ENCODE results near the gene ITGA3. TPM values are rescaled to one million over a fixed set of nuclear protein-coding genes. Genes with fewer than 3 reads are reported as not detected.

Gene ITGA3
- total and polyA plus RNA-seq, 2 of the 13 experiments (the other 11 are each of a cell fraction or from before 2014, with no cell fraction given) = 0.48 to 0.69 TPM

DNA sequence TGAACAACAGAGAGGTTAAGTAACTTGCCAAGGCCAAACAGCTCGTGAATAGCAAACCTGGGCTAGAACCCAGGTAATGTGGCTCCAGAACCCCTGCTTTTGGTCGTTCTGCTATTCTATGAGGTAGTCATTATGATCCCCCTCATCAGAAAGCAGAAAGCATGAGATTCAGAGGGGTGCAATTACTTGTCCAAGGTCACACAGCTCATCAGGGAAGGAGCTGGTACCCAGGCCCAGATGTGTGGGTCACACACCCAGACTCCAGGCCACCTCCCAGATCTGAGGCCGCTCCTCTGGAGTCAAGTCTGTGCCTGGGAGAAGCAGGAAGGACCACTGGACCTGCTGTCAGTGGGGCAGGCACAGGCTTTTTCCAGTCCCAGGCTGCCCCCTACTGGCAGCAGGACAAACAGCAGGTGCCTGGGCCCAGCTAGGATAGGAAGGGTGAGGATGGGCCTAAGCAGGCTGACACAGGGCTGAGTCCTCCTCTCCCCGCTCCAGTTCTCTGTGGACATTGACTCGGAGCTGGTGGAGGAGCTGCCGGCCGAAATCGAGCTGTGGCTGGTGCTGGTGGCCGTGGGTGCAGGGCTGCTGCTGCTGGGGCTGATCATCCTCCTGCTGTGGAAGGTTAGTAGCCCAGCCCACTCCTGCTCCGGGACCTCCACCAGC is 31.5 kb downstream of the ITGA3 start (continued):
- TF ChIP-seq, protein P1, sequence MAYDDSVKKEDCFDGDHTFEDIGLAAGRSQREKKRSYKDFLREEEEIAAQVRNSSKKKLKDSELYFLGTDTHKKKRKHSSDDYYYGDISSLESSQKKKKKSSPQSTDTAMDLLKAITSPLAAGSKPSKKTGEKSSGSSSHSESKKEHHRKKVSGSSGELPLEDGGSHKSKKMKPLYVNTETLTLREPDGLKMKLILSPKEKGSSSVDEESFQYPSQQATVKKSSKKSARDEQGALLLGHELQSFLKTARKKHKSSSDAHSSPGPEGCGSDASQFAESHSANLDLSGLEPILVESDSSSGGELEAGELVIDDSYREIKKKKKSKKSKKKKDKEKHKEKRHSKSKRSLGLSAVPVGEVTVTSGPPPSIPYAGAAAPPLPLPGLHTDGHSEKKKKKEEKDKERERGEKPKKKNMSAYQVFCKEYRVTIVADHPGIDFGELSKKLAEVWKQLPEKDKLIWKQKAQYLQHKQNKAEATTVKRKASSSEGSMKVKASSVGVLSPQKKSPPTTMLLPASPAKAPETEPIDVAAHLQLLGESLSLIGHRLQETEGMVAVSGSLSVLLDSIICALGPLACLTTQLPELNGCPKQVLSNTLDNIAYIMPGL (CRISPR knock-in tag; IDR thresholded peaks at IDR 0.05; ENCODE audit: borderline replicate concordance in 1 of 2, low read depth in 1 of 2) = peak in 1 of 2 experiments; percentile 69; a peak in 2 of 4 replicates
- TF ChIP-seq, protein P2, sequence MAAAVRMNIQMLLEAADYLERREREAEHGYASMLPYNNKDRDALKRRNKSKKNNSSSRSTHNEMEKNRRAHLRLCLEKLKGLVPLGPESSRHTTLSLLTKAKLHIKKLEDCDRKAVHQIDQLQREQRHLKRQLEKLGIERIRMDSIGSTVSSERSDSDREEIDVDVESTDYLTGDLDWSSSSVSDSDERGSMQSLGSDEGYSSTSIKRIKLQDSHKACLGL (CRISPR knock-in tag; IDR thresholded peaks at IDR 0.05) = 0 out of 2 replicates have a peak, but pooled peaks have one; percentile 31
- TF ChIP-seq AHR (CRISPR knock-in tag; IDR thresholded peaks at IDR 0.05) = no peak
- TF ChIP-seq NRL (CRISPR knock-in tag; IDR thresholded peaks at IDR 0.05; ENCODE audit: borderline replicate concordance) = peak; percentile 57; the same call in 1 of the 2 replicates
- no peak for TF ChIP-seq ZNF839 (CRISPR knock-in tag; IDR thresholded peaks at IDR 0.05; ENCODE audit: borderline replicate concordance)
- no peak for TF ChIP-seq ELF3 (CRISPR knock-in tag; IDR thresholded peaks at IDR 0.05)
- no peak for TF ChIP-seq ZBTB8A (CRISPR knock-in tag; IDR thresholded peaks at IDR 0.05; ENCODE audit: borderline replicate concordance, low read depth)
- TF ChIP-seq STAG1 (CRISPR knock-in tag; IDR thresholded peaks at IDR 0.05) = peak; percentile 97
- TF ChIP-seq THAP11 (CRISPR knock-in tag; IDR thresholded peaks at IDR 0.05) = 0 out of 2 replicates have a peak, but pooled peaks have one; percentile 31
- TF ChIP-seq, protein P3, sequence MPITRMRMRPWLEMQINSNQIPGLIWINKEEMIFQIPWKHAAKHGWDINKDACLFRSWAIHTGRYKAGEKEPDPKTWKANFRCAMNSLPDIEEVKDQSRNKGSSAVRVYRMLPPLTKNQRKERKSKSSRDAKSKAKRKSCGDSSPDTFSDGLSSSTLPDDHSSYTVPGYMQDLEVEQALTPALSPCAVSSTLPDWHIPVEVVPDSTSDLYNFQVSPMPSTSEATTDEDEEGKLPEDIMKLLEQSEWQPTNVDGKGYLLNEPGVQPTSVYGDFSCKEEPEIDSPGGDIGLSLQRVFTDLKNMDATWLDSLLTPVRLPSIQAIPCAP (CRISPR knock-in tag; IDR thresholded peaks at IDR 0.05; ENCODE audit: low read depth) = no peak
- peak; percentile 67; the same call in 1 of the 2 replicates for TF ChIP-seq KDM5B (CRISPR knock-in tag; IDR thresholded peaks at IDR 0.05; ENCODE audit: borderline replicate concordance)
- 0 out of 2 replicates have a peak, but pooled peaks have one; percentile 19 for TF ChIP-seq SPEN (CRISPR knock-in tag; IDR thresholded peaks at IDR 0.05; ENCODE audit: low read depth)
- TF ChIP-seq ARNTL (CRISPR knock-in tag; IDR thresholded peaks at IDR 0.05) = no peak
- no peak for TF ChIP-seq FOXP1 (IDR thresholded peaks at IDR 0.05)
- TF ChIP-seq FOXP1 (CRISPR knock-in tag; IDR thresholded peaks at IDR 0.05) = no peak
- TF ChIP-seq BHLHE40 (IDR thresholded peaks at IDR 0.05; ENCODE audit: low read length) = peak; percentile 11; the same call in 1 of the 2 replicates
- TF ChIP-seq KDM2A (CRISPR knock-in tag; IDR thresholded peaks at IDR 0.05; ENCODE audit: borderline replicate concordance, low read depth) = peak; percentile 58; the same call in 1 of the 2 replicates
- 0 out of 2 replicates have a peak, but pooled peaks have one; percentile 56 for TF ChIP-seq ZNF235 (CRISPR knock-in tag; IDR thresholded peaks at IDR 0.05; ENCODE audit: borderline replicate concordance)
- TF ChIP-seq ZNF468 (CRISPR knock-in tag; IDR thresholded peaks at IDR 0.05) = no peak
- TF ChIP-seq, protein P4, sequence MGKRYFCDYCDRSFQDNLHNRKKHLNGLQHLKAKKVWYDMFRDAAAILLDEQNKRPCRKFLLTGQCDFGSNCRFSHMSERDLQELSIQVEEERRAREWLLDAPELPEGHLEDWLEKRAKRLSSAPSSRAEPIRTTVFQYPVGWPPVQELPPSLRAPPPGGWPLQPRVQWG (CRISPR knock-in tag; IDR thresholded peaks at IDR 0.05; ENCODE audit: borderline replicate concordance, low read depth) = no peak
- peak; percentile 56; the same call in 1 of the 2 replicates for TF ChIP-seq ZNF619 (CRISPR knock-in tag; IDR thresholded peaks at IDR 0.05)
- TF ChIP-seq ZNF256 (CRISPR knock-in tag; conservative IDR thresholded peaks at IDR 0.05) = no peak
- 0 out of 2 replicates have a peak, but pooled peaks have one; percentile 41 for TF ChIP-seq YEATS2 (CRISPR knock-in tag; IDR thresholded peaks at IDR 0.05; ENCODE audit: borderline replicate concordance)
- TF ChIP-seq, protein P5, sequence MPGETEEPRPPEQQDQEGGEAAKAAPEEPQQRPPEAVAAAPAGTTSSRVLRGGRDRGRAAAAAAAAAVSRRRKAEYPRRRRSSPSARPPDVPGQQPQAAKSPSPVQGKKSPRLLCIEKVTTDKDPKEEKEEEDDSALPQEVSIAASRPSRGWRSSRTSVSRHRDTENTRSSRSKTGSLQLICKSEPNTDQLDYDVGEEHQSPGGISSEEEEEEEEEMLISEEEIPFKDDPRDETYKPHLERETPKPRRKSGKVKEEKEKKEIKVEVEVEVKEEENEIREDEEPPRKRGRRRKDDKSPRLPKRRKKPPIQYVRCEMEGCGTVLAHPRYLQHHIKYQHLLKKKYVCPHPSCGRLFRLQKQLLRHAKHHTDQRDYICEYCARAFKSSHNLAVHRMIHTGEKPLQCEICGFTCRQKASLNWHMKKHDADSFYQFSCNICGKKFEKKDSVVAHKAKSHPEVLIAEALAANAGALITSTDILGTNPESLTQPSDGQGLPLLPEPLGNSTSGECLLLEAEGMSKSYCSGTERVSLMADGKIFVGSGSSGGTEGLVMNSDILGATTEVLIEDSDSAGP (CRISPR knock-in tag; IDR thresholded peaks at IDR 0.05; ENCODE audit: borderline replicate concordance) = peak; percentile 55; the same call in 1 of the 2 replicates
- TF ChIP-seq RARG (CRISPR knock-in tag; IDR thresholded peaks at IDR 0.05; ENCODE audit: low read depth) = no peak
